ENCODE measurements around the gene PPP1R3A. TPM values are rescaled to one million over a fixed set of nuclear protein-coding genes. Genes with fewer than 3 reads are reported as not detected.

Gene PPP1R3A
- polyA plus RNA-seq, 2 of the 4 experiments (the other 2 are of a cell fraction), result not detected

- no peak for TF ChIP-seq CEBPB (IDR thresholded peaks at IDR 0.05)
- no peak for TF ChIP-seq USF2 (IDR thresholded peaks at IDR 0.05)
- no peak for TF ChIP-seq CBX8 (IDR thresholded peaks at IDR 0.05)
- TF ChIP-seq FOSL2 (IDR thresholded peaks at IDR 0.05), result no peak
- TF ChIP-seq FOSL2 (CRISPR knock-in tag; IDR thresholded peaks at IDR 0.05), result no peak
These were observed 86.5 kb downstream of the PPP1R3A start (continued) for GRCh38 chr7:113832196-113832745.

- H3K4me1 ChIP-seq, result no peaks in the 10 kb centered on the region
- H3K9me3 ChIP-seq, result no peaks in the 10 kb centered on the region
- TF ChIP-seq HDAC2 (IDR thresholded peaks at IDR 0.05), result no peak
- TF ChIP-seq HES2 (IDR thresholded peaks at IDR 0.05), result no peak
- no peak for TF ChIP-seq PBX3 (IDR thresholded peaks at IDR 0.05)
- no peak for TF ChIP-seq NFE2L2 (conservative IDR thresholded peaks at IDR 0.05; ENCODE audit: low read length)
- TF ChIP-seq NPAS2 (CRISPR knock-in tag; IDR thresholded peaks at IDR 0.05; ENCODE audit: borderline replicate concordance), result no peak
- no peak for TF ChIP-seq USF2 (IDR thresholded peaks at IDR 0.05)
- H3K4me2 ChIP-seq, result no peak overlapping the region
- H3K4me3 ChIP-seq, result no peak overlapping the region
- no peak for ATAC-seq
- H3K27ac ChIP-seq, result no peak overlapping the region
- WGBS (ENCODE audit: missing lambda C conversion rate), result 0% methylated on average over 1 of the region's 1 CpG
- DNase-seq (ENCODE audit: low read depth in 1 of 2, low spot score in 1 of 2), result peak in 1 of 2 experiments; percentile 17
- ChIA-PET POLR2A (no interaction called here), CTCF (no interaction called here)
- FAIRE-seq, result no peak
These were observed 87.3 kb downstream of the PPP1R3A start for GRCh38 chr7:113831556-113831955.

GRCh38 chr7:113828581-113828980, 90.2 kb downstream of the PPP1R3A start:
- H3K4me3 ChIP-seq, result no peak overlapping the region
- FAIRE-seq, result no peak
- CTCF ChIA-PET, result no interaction called here

More at GRCh38 chr7:113828581-113828980, 90.2 kb downstream of the PPP1R3A start:
- ATAC-seq, result no peak
- H3K27ac ChIP-seq, result no peak overlapping the region
- H3K4me1 ChIP-seq, result no peaks in the 10 kb centered on the region
- no peak for DNase-seq (ENCODE audit: low read depth in 1 of 2, low spot score in 1 of 2)
- no peak overlapping the region for H3K4me2 ChIP-seq
- WGBS (ENCODE audit: missing lambda C conversion rate), result 3% methylated on average over 3 of the region's 3 CpGs
- POLR2A ChIA-PET, result no interaction called here
- TF ChIP-seq KDM1A (IDR thresholded peaks at IDR 0.05; ENCODE audit: low read depth), result no peak
- no peak for TF ChIP-seq EHMT2 (IDR thresholded peaks at IDR 0.05; ENCODE audit: low read depth)
- no peak for TF ChIP-seq RAD21 (conservative IDR thresholded peaks at IDR 0.05 in 1 of 2, IDR thresholded peaks at IDR 0.05 in 1 of 2)
- no peak for TF ChIP-seq MAZ (IDR thresholded peaks at IDR 0.05; ENCODE audit: borderline replicate concordance, low read depth, low read length)
- no peak for TF ChIP-seq REST (IDR thresholded peaks at IDR 0.05)
- no peak for TF ChIP-seq RFX5 (IDR thresholded peaks at IDR 0.05)
- TF ChIP-seq TFCP2L1 (CRISPR knock-in tag; IDR thresholded peaks at IDR 0.05), result no peak
- no peak for TF ChIP-seq CBX2 (IDR thresholded peaks at IDR 0.05; ENCODE audit: borderline replicate concordance, low read depth)
- no peak for TF ChIP-seq FOSB (CRISPR knock-in tag; IDR thresholded peaks at IDR 0.05)
- no peak for TF ChIP-seq BCL3 (IDR thresholded peaks at IDR 0.05)
- H3K9me3 ChIP-seq, result no peaks in the 10 kb centered on the region

Data from A549 (cell line).